Prostate gland (tissue), 2 donors: ENCODE data around the gene MEIOB. TPM values are rescaled to one million over a fixed set of nuclear protein-coding genes. Genes with fewer than 3 reads are reported as not detected.

ENCODE experiments used
- DNase-seq: peaks from one replicate; pipeline ENCODE4 v3.0.0-alpha.2; 2019; ENCODE audit warnings: low spot score
- H3K27ac ChIP-seq, 2 donors: fragments of 200-600 bp; sonication (generic); 2 replicates each; pipeline ENCODE4 v1.5.1; 2017 to 2019
- H3K27me3 ChIP-seq: fragments of 200-600 bp; sonication (generic); replicated peaks from 2 replicates; pipeline ENCODE4 v1.5.1; 2019; ENCODE audit not compliant: insufficient read depth
- H3K36me3 ChIP-seq, 2 donors: fragments of 200-600 bp; sonication (generic); 1 replicate in 1 of 2; 2 replicates in 1 of 2; pipeline versions ENCODE4 v1.5.1 to v1.8.1; 2017 to 2019
- H3K4me1 ChIP-seq: fragments of 200-600 bp; sonication (generic); replicated peaks from 2 replicates; pipeline ENCODE4 v1.5.1; 2019
- H3K4me3 ChIP-seq, 2 donors: fragments of 200-600 bp; sonication (generic); 2 replicates each; pipeline ENCODE4 v1.5.1; 2017 to 2019
- H3K9me3 ChIP-seq: fragments of 200-600 bp; sonication (generic); 2 replicates; pipeline ENCODE4 v1.5.1; 2017
- POLR2A ChIP-seq: fragments of 450-650 bp; IDR thresholded peaks from one replicate; pipeline ENCODE4 v1.6.1; 2016; ENCODE audit warnings: antibody characterized with exemption, mild to moderate bottlenecking
- POLR2AphosphoS5 ChIP-seq: sonication (generic); formaldehyde crosslinking; IDR thresholded peaks from one replicate; pipeline ENCODE4 v1.6.1; 2017; ENCODE audit warnings: antibody characterized with exemption
- WGBS: methylation state at CpG from one replicate; pipeline ENCODE4 v1.1.5; 2018; 5-methylcytosine and 5-hydroxymethylcytosine counted together
- intact Hi-C: fragments of 100-400 bp; cut with DNase I; formaldehyde crosslinking; loops from one replicate; pipeline ENCODE4 v1.14.2; 2022
- total RNA-seq, 2 donors: library from RNA; depleted of rRNA; stranded (reverse); fragments of >200 nt; gene quantifications; one replicate each; pipeline ENCODE4 v1.1.0, GENCODE V29; 2016
- TF ChIP-seq, protein P1 (sequence below), 4 experiments: fragments of 200-600 bp in 2 of 4; fragments of 450-650 bp in 2 of 4; sonication (generic) in 2 of 4; IDR thresholded peaks; 1 replicate in 3 of 4; 2 replicates in 1 of 4; pipeline ENCODE4 v1.5.1; 2016 to 2019; ENCODE audit warnings: antibody characterized with exemption in 4 of 4, mild to moderate bottlenecking in 2 of 4, moderate library complexity in 2 of 4

Gene MEIOB
- total RNA-seq, 2 donors from 2014 or later: 14.4 TPM; not detected in 1

DNA sequence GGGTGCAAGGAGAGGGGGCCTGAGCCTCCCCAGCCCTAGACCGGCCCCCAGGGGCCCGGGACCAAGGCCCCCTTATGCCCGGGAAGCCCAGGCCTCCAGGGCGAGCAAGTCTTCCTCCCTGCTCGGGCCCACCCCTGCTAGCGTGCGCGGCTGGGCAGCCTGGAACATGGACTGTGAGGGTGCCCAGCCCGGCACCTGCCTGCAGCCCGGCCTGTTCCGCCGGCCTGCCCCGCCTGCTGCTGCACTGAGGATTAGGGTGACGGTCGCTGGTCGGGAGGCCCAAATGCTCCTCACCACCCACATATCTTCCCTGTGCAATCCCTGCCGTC, 40.2 kb upstream of the MEIOB start:
- TF ChIP-seq POLR2A: no peak
- TF ChIP-seq, protein P1, sequence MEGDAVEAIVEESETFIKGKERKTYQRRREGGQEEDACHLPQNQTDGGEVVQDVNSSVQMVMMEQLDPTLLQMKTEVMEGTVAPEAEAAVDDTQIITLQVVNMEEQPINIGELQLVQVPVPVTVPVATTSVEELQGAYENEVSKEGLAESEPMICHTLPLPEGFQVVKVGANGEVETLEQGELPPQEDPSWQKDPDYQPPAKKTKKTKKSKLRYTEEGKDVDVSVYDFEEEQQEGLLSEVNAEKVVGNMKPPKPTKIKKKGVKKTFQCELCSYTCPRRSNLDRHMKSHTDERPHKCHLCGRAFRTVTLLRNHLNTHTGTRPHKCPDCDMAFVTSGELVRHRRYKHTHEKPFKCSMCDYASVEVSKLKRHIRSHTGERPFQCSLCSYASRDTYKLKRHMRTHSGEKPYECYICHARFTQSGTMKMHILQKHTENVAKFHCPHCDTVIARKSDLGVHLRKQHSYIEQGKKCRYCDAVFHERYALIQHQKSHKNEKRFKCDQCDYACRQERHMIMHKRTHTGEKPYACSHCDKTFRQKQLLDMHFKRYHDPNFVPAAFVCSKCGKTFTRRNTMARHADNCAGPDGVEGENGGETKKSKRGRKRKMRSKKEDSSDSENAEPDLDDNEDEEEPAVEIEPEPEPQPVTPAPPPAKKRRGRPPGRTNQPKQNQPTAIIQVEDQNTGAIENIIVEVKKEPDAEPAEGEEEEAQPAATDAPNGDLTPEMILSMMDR (IDR thresholded peaks at IDR 0.05): no peak
- no peak for TF ChIP-seq POLR2AphosphoS5
- no peak for DNase-seq
- 85% methylated on average over 13 of the region's 17 CpGs for WGBS
- Histone ChIP-seq H3K27me3 (peaks cover 6% of the 10 kb centered on the region), H3K4me3 (no peak overlapping the region), H3K27ac (no peak overlapping the region), H3K4me1 (no peaks in the 10 kb centered on the region), H3K36me3 (no peaks in the 10 kb centered on the region), H3K9me3 (no peaks in the 10 kb centered on the region)
- intact Hi-C loops: no loop called here

DNA sequence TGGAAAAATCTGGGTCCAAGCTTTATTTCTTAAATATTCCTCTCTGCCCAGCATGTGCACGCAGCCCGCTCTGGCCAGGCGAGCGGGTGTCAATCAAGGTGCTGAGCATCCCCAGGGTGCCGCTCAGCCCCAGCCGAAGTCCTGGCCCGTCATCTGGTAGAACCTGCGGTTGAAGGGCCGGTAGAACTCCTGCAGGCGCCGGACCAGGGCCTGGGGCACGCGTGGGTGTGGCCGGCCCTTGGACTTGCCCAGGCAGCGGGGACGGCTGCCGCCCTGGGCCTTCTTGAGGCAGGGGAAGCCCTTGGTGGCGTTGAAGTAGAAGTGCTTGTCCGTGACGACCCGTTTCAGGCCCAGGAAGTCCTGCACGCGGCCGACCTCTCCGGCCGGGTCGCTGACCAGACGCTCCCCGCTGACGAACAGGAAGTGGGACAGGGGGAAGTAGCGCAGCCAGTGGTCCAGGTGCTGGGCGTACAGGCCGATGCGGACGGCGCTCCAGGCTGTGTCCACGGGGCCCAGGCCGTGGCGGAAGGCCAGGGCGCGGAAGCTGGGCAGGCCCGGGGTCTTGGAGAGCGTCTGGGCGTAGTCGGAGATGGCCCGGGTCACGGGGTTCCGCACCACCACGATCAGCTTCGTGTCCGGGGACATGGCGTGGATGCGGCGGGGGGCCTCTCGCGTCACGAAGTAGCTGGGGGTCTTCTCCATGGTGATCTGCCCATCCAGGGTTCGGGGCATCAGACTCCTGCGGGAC, 39.7 kb upstream of the MEIOB start:
- no peaks in the 10 kb centered on the region for H3K9me3 ChIP-seq
- 89% methylated on average over 59 of the region's 59 CpGs for WGBS
- TF ChIP-seq POLR2AphosphoS5: no peak
- TF ChIP-seq POLR2A: no peak
- TF ChIP-seq, protein P1 (IDR thresholded peaks at IDR 0.05): no peak
- H3K4me3 ChIP-seq: no peak overlapping the region
- H3K27ac ChIP-seq: no peak overlapping the region
- DNase-seq: no peak
- H3K27me3 ChIP-seq: peaks cover 4% of the 10 kb centered on the region
- H3K4me1 ChIP-seq: no peaks in the 10 kb centered on the region
- intact Hi-C loops: no loop called here
- H3K36me3 ChIP-seq: no peaks in the 10 kb centered on the region

DNA sequence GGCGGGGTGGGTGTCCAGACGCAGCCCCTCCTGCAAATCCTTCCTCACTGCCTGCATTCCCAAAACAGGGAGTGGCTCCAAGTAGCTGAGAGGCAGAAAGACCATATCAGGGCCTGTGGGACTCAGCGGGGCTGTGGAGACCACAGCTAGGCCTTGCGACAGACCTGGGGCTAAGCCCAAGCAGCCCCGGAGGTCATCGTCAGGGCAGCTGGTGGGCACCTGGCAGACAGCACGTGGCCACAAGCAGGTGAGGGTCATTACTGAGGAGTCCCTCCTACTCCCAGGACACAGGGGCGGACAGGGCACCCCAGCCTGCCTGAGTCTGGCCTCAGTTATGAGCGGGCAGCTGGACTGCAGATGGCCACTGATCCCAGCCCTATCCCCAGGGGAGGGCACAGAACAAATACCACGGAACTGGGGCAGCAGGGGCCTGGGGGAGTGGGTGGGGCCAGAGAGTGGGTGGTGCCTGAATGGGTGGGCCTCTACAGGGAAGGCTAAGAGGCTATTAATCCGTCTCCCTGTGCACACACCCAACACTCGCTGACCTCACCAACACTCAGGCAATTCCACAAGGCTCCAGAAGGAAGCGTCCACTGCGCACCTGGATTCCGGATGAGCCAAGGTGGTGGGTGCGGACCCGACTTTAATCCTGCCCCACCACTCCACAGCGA, 37.7 kb upstream of the MEIOB start:
- 81% methylated on average over 18 of the region's 18 CpGs for WGBS
- DNase-seq: no peak
- no peak overlapping the region for H3K4me3 ChIP-seq
- H3K9me3 ChIP-seq: no peaks in the 10 kb centered on the region
- TF ChIP-seq POLR2A (no peak), POLR2AphosphoS5 (no peak)
- TF ChIP-seq, protein P1 (IDR thresholded peaks at IDR 0.05): no peak
- no peaks in the 10 kb centered on the region for H3K27me3 ChIP-seq
- no peaks in the 10 kb centered on the region for H3K4me1 ChIP-seq
- no peaks in the 10 kb centered on the region for H3K36me3 ChIP-seq
- intact Hi-C loops: no loop called here
- no peak overlapping the region for H3K27ac ChIP-seq

DNA sequence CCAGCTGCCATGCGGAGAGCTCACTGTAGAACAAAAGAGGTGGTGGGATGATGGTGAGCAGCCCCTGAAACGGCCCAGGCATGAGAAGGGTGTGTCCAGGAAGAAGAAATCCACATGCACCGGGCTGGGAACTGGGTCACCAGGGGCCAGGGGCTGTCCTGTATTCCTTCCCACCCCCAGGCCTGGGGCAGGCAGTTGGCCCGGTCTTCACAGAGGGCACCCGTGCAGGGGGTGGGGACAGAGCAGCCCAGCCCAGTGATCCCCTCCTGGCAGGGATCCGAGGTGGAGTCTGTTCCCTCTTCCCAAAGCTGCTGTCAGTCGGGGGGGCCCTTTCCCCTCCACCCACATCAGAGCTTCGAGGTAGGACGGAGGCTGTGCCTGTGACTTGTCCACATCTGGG, 37.0 kb upstream of the MEIOB start:
- Histone ChIP-seq H3K9me3 (no peaks in the 10 kb centered on the region), H3K27ac (no peak overlapping the region), H3K4me1 (no peaks in the 10 kb centered on the region), H3K27me3 (no peaks in the 10 kb centered on the region), H3K36me3 (no peaks in the 10 kb centered on the region), H3K4me3 (no peak overlapping the region)
- DNase-seq: no peak
- intact Hi-C loops: no loop called here
- TF ChIP-seq POLR2AphosphoS5: no peak
- no peak for TF ChIP-seq POLR2A
- TF ChIP-seq, protein P1 (IDR thresholded peaks at IDR 0.05): no peak
- WGBS: 67% methylated on average over 9 of the region's 9 CpGs

DNA sequence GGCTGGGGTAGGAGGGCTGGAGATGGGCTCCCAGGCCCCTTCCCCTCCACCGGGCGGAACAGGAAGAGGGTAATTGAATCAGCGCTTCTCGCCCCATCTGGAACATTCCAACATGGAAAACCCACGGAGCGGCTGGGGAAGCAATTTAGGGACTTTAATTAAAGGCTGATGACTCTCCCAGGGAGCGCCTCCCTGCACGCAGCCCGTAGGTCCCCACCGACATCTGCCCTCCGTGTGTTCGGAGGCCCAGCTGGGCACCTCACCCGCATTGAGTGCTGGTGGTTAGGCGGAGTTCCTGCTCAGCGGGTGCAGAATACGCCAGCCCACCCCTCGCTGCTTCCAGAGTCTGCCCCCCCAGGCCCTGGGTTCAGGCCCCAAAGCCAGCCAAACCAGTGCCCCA, 36.2 kb upstream of the MEIOB start:
- H3K9me3 ChIP-seq: no peaks in the 10 kb centered on the region
- no peak for DNase-seq
- no peak overlapping the region for H3K4me3 ChIP-seq
- no peaks in the 10 kb centered on the region for H3K36me3 ChIP-seq
- H3K4me1 ChIP-seq: no peaks in the 10 kb centered on the region
- no peak overlapping the region for H3K27ac ChIP-seq
- WGBS: 73% methylated on average over 17 of the region's 17 CpGs
- intact Hi-C loops: no loop called here
- no peaks in the 10 kb centered on the region for H3K27me3 ChIP-seq
- TF ChIP-seq POLR2AphosphoS5 (no peak), POLR2A (no peak)
